CD4-positive, alpha-beta T cell treated with Interleukin-4 for 4 hours (primary cell): ENCODE results near the gene C18orf63.

Experiments used
- DNase-seq: peaks from one replicate; pipeline ENCODE4 v3.0.0-alpha.2; 2020

Gene C18orf63

GRCh38 chr18:74331404-74331803, 15.8 kb downstream of the C18orf63 start:
- no peak for DNase-seq

- DNase-seq, result no peak
Measured at GRCh38 chr18:74333091-74333490, 17.5 kb downstream of the C18orf63 start.

- DNase-seq, result no peak
Measured at GRCh38 chr18:74334242-74334893, 18.7 kb downstream of the C18orf63 start.

GRCh38 chr18:74336656-74337055, 21.0 kb downstream of the C18orf63 start:
- no peak for DNase-seq

GRCh38 chr18:74337155-74337911, 21.7 kb downstream of the C18orf63 start:
- no peak for DNase-seq

GRCh38 chr18:74337912-74338309, 22.3 kb downstream of the C18orf63 start:
- no peak for DNase-seq

- DNase-seq, result peak; percentile 35
Measured at GRCh38 chr18:74342416-74343043, 26.9 kb downstream of the C18orf63 start.

- DNase-seq, result no peak
Measured at GRCh38 chr18:74346206-74346605, 30.6 kb downstream of the C18orf63 start.

GRCh38 chr18:74348581-74348980, 32.9 kb downstream of the C18orf63 start:
- DNase-seq, result no peak

GRCh38 chr18:74351354-74351753, 35.7 kb downstream of the C18orf63 start:
- DNase-seq, result no peak

- DNase-seq, result peak; percentile 59
Measured at GRCh38 chr18:74353169-74353775, 37.6 kb downstream of the C18orf63 start.

- no peak for DNase-seq
Measured at GRCh38 chr18:74356959-74357358, 41.3 kb downstream of the C18orf63 start.

GRCh38 chr18:74360852-74361655, 45.4 kb downstream of the C18orf63 start:
- DNase-seq, result no peak

GRCh38 chr18:74367905-74368304, 52.3 kb downstream of the C18orf63 start:
- DNase-seq, result no peak

- no peak for DNase-seq
Measured at GRCh38 chr18:74368901-74369705, 53.5 kb downstream of the C18orf63 start.

GRCh38 chr18:74370115-74370514, 54.5 kb downstream of the C18orf63 start:
- no peak for DNase-seq

GRCh38 chr18:74373428-74373827, 57.8 kb downstream of the C18orf63 start:
- DNase-seq, result peak; percentile 82

- no peak for DNase-seq
Measured at GRCh38 chr18:74375999-74376398, 60.4 kb downstream of the C18orf63 start.

- no peak for DNase-seq
Measured at GRCh38 chr18:74376523-74376922, 60.9 kb downstream of the C18orf63 start.

- DNase-seq, result no peak
Measured at GRCh38 chr18:74377776-74378175, 62.1 kb downstream of the C18orf63 start.

GRCh38 chr18:74378179-74378682, 62.6 kb downstream of the C18orf63 start:
- DNase-seq, result peak; percentile 5

GRCh38 chr18:74380916-74381315, 65.3 kb downstream of the C18orf63 start:
- DNase-seq, result no peak
